Thyroid gland (tissue), 4 donors: ENCODE results near the gene UGDH.

Source experiments
- CTCF ChIP-seq, 6 experiments: fragments of 200-600 bp in 3 of 6; fragments of 450-650 bp in 3 of 6; sonication (generic) in 3 of 6; IDR thresholded peaks; one replicate each; pipeline ENCODE4 v1.5.1; 2016 to 2019; ENCODE audit warnings: antibody characterized with exemption in 6 of 6, mild to moderate bottlenecking in 2 of 6, inconsistent platforms in 1 of 6, moderate library complexity in 1 of 6
- POLR2A ChIP-seq, 2 donors: fragments of 450-650 bp; IDR thresholded peaks; one replicate each; pipeline ENCODE4 v1.6.1; 2017; ENCODE audit warnings: antibody characterized with exemption in 2 of 2, mild to moderate bottlenecking in 2 of 2, moderate library complexity in 1 of 2

GRCh38 chr4:39480251-39480650, 47.0 kb downstream of the UGDH start:
- no peak for TF ChIP-seq CTCF (IDR thresholded peaks at IDR 0.05)
- no peak for TF ChIP-seq POLR2A (IDR thresholded peaks at IDR 0.05)
